Uterus (tissue), 2 donors: ENCODE measurements around the gene BRF1.

Experiments used
- POLR2A ChIP-seq, 2 donors: fragments of 450-650 bp; IDR thresholded peaks; one replicate each; pipeline ENCODE4 v1.6.1; 2016; ENCODE audit warnings: antibody characterized with exemption in 2 of 2, mild to moderate bottlenecking in 1 of 2, moderate library complexity in 1 of 2
- TF ChIP-seq, protein P1 (sequence below), 4 experiments: fragments of 200-600 bp in 2 of 4; fragments of 450-650 bp in 2 of 4; sonication (generic) in 2 of 4; IDR thresholded peaks; one replicate each; pipeline ENCODE4 v1.5.1; 2016 to 2019; ENCODE audit warnings: antibody characterized with exemption in 4 of 4, mild to moderate bottlenecking in 2 of 4, moderate library complexity in 1 of 4

DNA sequence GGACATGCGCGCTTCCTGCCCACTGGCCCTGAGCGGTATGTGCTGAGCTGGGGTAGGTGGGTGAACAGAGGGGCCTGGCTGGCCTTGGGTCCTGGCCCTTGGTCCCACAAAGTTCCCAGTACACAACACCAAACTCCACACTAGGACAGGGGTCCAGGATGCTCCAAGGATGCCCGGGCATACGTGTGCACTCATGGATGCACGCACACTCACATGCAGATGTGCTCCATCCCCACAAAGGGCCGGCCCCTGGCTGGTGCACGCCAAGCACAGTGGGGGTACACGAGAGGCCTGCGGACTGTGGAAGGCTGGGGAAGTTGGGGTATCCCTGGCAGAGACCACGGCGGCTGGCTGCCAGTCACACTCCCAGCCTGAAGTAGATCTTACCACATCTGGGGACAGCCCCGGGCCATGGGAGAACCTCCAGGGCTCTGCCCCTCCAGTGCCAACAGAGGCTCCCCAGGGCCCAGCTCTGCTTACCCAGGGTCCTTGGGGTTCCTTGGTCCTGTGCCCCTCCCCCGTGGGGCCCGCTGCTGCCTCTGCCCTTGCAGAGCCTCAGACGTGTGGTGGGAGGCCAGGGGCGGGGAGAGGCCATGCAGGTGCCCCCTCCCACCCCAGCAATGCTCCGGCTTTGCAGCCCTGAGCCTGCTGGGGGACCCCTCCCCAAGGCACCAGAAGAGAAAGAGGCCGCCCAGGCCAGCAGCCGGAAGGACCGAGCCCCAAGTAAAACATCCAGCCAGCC, 95.7 kb downstream of the BRF1 start:
- no peak for TF ChIP-seq POLR2A (IDR thresholded peaks at IDR 0.05)
- TF ChIP-seq, protein P1, sequence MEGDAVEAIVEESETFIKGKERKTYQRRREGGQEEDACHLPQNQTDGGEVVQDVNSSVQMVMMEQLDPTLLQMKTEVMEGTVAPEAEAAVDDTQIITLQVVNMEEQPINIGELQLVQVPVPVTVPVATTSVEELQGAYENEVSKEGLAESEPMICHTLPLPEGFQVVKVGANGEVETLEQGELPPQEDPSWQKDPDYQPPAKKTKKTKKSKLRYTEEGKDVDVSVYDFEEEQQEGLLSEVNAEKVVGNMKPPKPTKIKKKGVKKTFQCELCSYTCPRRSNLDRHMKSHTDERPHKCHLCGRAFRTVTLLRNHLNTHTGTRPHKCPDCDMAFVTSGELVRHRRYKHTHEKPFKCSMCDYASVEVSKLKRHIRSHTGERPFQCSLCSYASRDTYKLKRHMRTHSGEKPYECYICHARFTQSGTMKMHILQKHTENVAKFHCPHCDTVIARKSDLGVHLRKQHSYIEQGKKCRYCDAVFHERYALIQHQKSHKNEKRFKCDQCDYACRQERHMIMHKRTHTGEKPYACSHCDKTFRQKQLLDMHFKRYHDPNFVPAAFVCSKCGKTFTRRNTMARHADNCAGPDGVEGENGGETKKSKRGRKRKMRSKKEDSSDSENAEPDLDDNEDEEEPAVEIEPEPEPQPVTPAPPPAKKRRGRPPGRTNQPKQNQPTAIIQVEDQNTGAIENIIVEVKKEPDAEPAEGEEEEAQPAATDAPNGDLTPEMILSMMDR (IDR thresholded peaks at IDR 0.05) = no peak
